CD8-positive, alpha-beta memory T cell (primary cell): ENCODE results near the gene CRTC3. TPM values are rescaled to one million over a fixed set of nuclear protein-coding genes. Genes with fewer than 3 reads are reported as not detected.
A peak's percentile ranks its signal among the peaks of the same experiment; 100 is the strongest.
"Not testable (repeated sequence)": the region's sequence is repeated elsewhere in the genome, so short reads cannot be mapped to it uniquely, and the experiment has no call there.

Experiments
- CTCF ChIA-PET: fragments of 350-600 bp; sonication (Branson Sonifier 250); formaldehyde crosslinking; loops from one replicate; lab custom pipeline; 2021; ENCODE audit warnings: antibody characterized with exemption; lab: Charles Lee
- POLR2A ChIA-PET: fragments of 350-600 bp; sonication (Branson Sonifier 250); formaldehyde crosslinking; loops from one replicate; lab custom pipeline; 2021; ENCODE audit warnings: antibody characterized with exemption; lab: Charles Lee
- DNase-seq, 5 donors: peaks; one replicate each; pipeline versions ENCODE4 v3.0.0 to v3.0.0-alpha.2; 2020 to 2022; ENCODE audit warnings: mixed read lengths in 1 of 5
- H3K27ac ChIP-seq: one replicate; pipeline ENCODE4 v1.7.0; 2013; ENCODE audit warnings: low read depth, mild to moderate bottlenecking, low read length, moderate library complexity
- H3K27me3 ChIP-seq: 2 replicates; pipeline ENCODE4 v1.7.0; 2013; ENCODE audit warnings: low read length, mild to moderate bottlenecking; ENCODE audit not compliant: insufficient read depth, poor library complexity, severe bottlenecking
- H3K36me3 ChIP-seq: 2 replicates; pipeline ENCODE4 v1.7.0; 2013; ENCODE audit warnings: mild to moderate bottlenecking, low read length, moderate library complexity; ENCODE audit not compliant: insufficient read depth
- H3K4me1 ChIP-seq: 2 replicates; pipeline ENCODE4 v1.7.0; 2013; ENCODE audit warnings: mild to moderate bottlenecking, low read length, moderate library complexity; ENCODE audit not compliant: insufficient read depth
- H3K4me3 ChIP-seq: 2 replicates; pipeline ENCODE4 v1.7.0; 2013; ENCODE audit warnings: mild to moderate bottlenecking, low read length
- H3K9me3 ChIP-seq: 2 replicates; pipeline ENCODE4 v1.7.0; 2013; ENCODE audit warnings: mild to moderate bottlenecking, low read length
- H3K27ac Mint-ChIP-seq, 8 donors: one replicate each; pipeline ENCODE4 v1.8.0; 2020 to 2021; ENCODE audit warnings: mixed read lengths in 8 of 8, mild to moderate bottlenecking in 6 of 8, inconsistent platforms in 3 of 8, moderate library complexity in 3 of 8
- H3K27me3 Mint-ChIP-seq, 2 donors: one replicate each; pipeline ENCODE4 v1.8.0; 2020 to 2021; ENCODE audit warnings: mixed read lengths in 2 of 2, mild to moderate bottlenecking in 1 of 2, moderate library complexity in 1 of 2
- H3K36me3 Mint-ChIP-seq, 3 donors: one replicate each; pipeline ENCODE4 v1.8.0; 2020 to 2021; ENCODE audit warnings: mixed read lengths in 3 of 3, inconsistent platforms in 1 of 3, mild to moderate bottlenecking in 1 of 3
- H3K4me1 Mint-ChIP-seq, 3 donors: one replicate each; pipeline ENCODE4 v1.8.0; 2020 to 2021; ENCODE audit warnings: mixed read lengths in 3 of 3, inconsistent platforms in 1 of 3, mild to moderate bottlenecking in 1 of 3
- H3K4me3 Mint-ChIP-seq, 7 donors: one replicate each; pipeline ENCODE4 v1.8.0; 2020 to 2021; ENCODE audit warnings: mixed read lengths in 7 of 7, mild to moderate bottlenecking in 6 of 7, moderate library complexity in 4 of 7, inconsistent platforms in 2 of 7
- H3K9me3 Mint-ChIP-seq, 5 donors: one replicate each; pipeline ENCODE4 v1.8.0; 2020 to 2022; ENCODE audit warnings: mixed read lengths in 5 of 5, mild to moderate bottlenecking in 3 of 5, moderate library complexity in 2 of 5, inconsistent platforms in 1 of 5
- polyA plus RNA-seq: library from polyadenylated mRNA; unstranded; fragments of 300-500 nt; fragmentation: Illumina TruSeq; gene quantifications from one replicate; pipeline ENCODE4 v1.2.3, GENCODE V29; 2021
- total RNA-seq, 2 experiments: library from RNA; stranded (reverse); gene quantifications; one replicate each; pipeline ENCODE4 v1.2.3, GENCODE V29; 2021

The CRTC3 gene
- total and polyA plus RNA-seq, 3 experiments from 2014 or later = 25.5 to 34.2 (median 26.7) TPM

DNA sequence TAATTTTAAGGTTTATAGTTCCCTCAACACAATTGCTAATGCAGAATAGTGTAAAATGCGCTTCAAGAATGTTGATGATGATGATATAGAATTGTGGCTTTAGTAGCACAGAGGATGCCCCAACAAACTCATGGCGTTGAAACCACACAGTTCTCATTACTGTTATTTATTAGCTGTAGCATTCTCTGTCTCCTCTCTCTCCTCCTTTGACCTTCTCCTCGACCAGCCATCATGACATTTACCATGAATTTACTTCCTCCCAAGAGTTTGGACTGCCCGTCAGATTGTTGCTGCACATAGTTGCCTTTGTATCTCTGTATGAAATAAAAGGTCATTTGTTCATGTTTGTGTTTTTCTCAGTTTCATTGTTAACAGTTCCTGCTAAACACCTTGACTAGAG, 27.8 kb upstream of the CRTC3 start:
- Histone ChIP-seq H3K27ac (no peak overlapping the region), H3K36me3 (peaks cover 34% of the 10 kb centered on the region), H3K4me1 (no peaks in the 10 kb centered on the region), H3K4me3 (no peak overlapping the region), H3K27me3 (no peaks in the 10 kb centered on the region), H3K9me3 (no peaks in the 10 kb centered on the region)
- H3K27ac Mint-ChIP-seq = peak overlapping the region in 3 of 8 donors; percentile 17 to 39 (median 34)
- no peak for DNase-seq
- H3K27me3 Mint-ChIP-seq = no peaks in the 10 kb centered on the region
- ChIA-PET CTCF (no interaction called here), POLR2A (no interaction called here)
- H3K4me1 Mint-ChIP-seq = no peaks in the 10 kb centered on the region
- H3K36me3 Mint-ChIP-seq = peaks cover 4 to 54% (median 19%) of the 10 kb centered on the region in 3 donors
- no peaks in the 10 kb centered on the region for H3K9me3 Mint-ChIP-seq
- no peak overlapping the region for H3K4me3 Mint-ChIP-seq

- CTCF ChIA-PET = interaction anchor here (1.0 to 1.3 kb wide), 2 partner anchors 28 to 29 kb away, joined by 3 read pairs; no protein-coding TSS in a partner anchor
- H3K27me3 Mint-ChIP-seq, H3K4me3 ChIP-seq, H3K9me3 Mint-ChIP-seq, DNase-seq, POLR2A ChIA-PET, H3K36me3 Mint-ChIP-seq, H3K27me3 ChIP-seq, H3K36me3 ChIP-seq, H3K27ac ChIP-seq, H3K4me1 ChIP-seq, H3K9me3 ChIP-seq: not testable (repeated sequence)
- Mint-ChIP-seq H3K27ac (peak overlapping the region in 3 of 8 donors; percentile 46 to 78 (median 51)), H3K4me3 (peak overlapping the region in 6 of 7 donors; percentile 56 to 77 (median 73)), H3K4me1 (peaks cover 8 to 10% (median 9%) of the 10 kb centered on the region in 3 donors)
These were observed 18.9 kb upstream of the CRTC3 start for GRCh38 chr15:90510781-90511180.

GRCh38 chr15:90511211-90511618, 18.5 kb upstream of the CRTC3 start:
- H3K27ac ChIP-seq, H3K36me3 Mint-ChIP-seq, POLR2A ChIA-PET, H3K9me3 Mint-ChIP-seq, H3K9me3 ChIP-seq, H3K36me3 ChIP-seq, H3K4me1 ChIP-seq, H3K27me3 ChIP-seq, H3K27me3 Mint-ChIP-seq, H3K4me3 ChIP-seq: not testable (repeated sequence)
- Mint-ChIP-seq H3K4me1 (peaks cover 8 to 10% (median 9%) of the 10 kb centered on the region in 3 donors), H3K4me3 (peak overlapping the region in 6 of 7 donors; percentile 56 to 77 (median 73)), H3K27ac (peak overlapping the region in 4 of 8 donors; percentile 46 to 78 (median 62))
- peak in 1 of 5 donors; percentile 51 for DNase-seq
- CTCF ChIA-PET = interaction anchor here (1.0 to 1.4 kb wide), 5 partner anchors 12 to 191 kb away, joined by 3 to 5 read pairs (median 3); no protein-coding TSS in a partner anchor

GRCh38 chr15:90512276-90512675, 17.4 kb upstream of the CRTC3 start:
- H3K27me3 ChIP-seq = no peaks in the 10 kb centered on the region
- H3K4me3 Mint-ChIP-seq = peak overlapping the region in 2 of 7 donors; percentile 3 to 6
- H3K4me3 ChIP-seq = no peak overlapping the region
- peaks cover 0 to 3% of the 10 kb centered on the region in 2 donors for H3K27me3 Mint-ChIP-seq
- H3K9me3 Mint-ChIP-seq = no peaks in the 10 kb centered on the region
- POLR2A ChIA-PET = no interaction called here
- no peak for DNase-seq
- no peaks in the 10 kb centered on the region for H3K9me3 ChIP-seq
- H3K36me3 ChIP-seq = no peaks in the 10 kb centered on the region
- H3K27ac Mint-ChIP-seq = no peak overlapping the region
- H3K36me3 Mint-ChIP-seq = peaks cover 0 to under 1% (median 0%) of the 10 kb centered on the region in 3 donors
- CTCF ChIA-PET = interaction anchor here (1.1 to 1.4 kb wide), 3 partner anchors 13 to 192 kb away, joined by 3 to 5 read pairs (median 4); no protein-coding TSS in a partner anchor
- no peak overlapping the region for H3K27ac ChIP-seq
- H3K4me1 ChIP-seq = no peaks in the 10 kb centered on the region
- H3K4me1 Mint-ChIP-seq = peaks cover 8 to 10% (median 9%) of the 10 kb centered on the region in 3 donors

DNA sequence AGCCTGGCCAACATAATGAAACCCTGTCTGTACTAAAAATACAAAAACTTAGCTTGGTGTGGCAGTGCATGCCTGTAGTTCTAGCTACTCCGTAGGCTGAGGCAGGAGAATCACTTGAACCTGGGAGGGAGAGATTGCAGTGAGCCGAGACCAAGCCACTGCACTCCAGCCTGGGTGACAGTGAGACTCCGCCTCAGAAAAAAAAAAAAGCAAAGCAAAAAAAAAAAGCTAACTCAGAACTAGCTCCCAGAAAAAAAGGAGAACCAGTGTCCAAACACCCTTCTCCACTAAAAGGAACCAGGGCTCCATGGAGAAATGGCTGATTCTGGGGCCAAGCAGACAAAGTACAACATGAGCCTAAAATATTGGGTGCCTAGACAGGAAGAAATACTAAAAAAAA, 16.7 kb upstream of the CRTC3 start:
- POLR2A ChIA-PET = no interaction called here
- Mint-ChIP-seq H3K27me3 (peaks cover 0 to 3% of the 10 kb centered on the region in 2 donors), H3K4me1 (peaks cover 8 to 10% (median 9%) of the 10 kb centered on the region in 3 donors), H3K9me3 (no peaks in the 10 kb centered on the region), H3K27ac (no peak overlapping the region), H3K4me3 (no peak overlapping the region), H3K36me3 (no peaks in the 10 kb centered on the region)
- H3K27ac ChIP-seq = no peak overlapping the region
- H3K36me3 ChIP-seq = no peaks in the 10 kb centered on the region
- H3K4me3 ChIP-seq = no peak overlapping the region
- DNase-seq = no peak
- H3K9me3 ChIP-seq = no peaks in the 10 kb centered on the region
- H3K27me3 ChIP-seq = no peaks in the 10 kb centered on the region
- CTCF ChIA-PET = no interaction called here
- H3K4me1 ChIP-seq = no peaks in the 10 kb centered on the region

- no peak for DNase-seq
- Mint-ChIP-seq H3K36me3 (no peaks in the 10 kb centered on the region), H3K4me3 (no peak overlapping the region), H3K27ac (peak overlapping the region in 1 of 8 donors; percentile 12), H3K27me3 (peaks cover 2 to 3% of the 10 kb centered on the region in 2 donors), H3K4me1 (peaks cover 8 to 10% (median 9%) of the 10 kb centered on the region in 3 donors), H3K9me3 (no peaks in the 10 kb centered on the region)
- Histone ChIP-seq H3K27ac (no peak overlapping the region), H3K4me3 (no peak overlapping the region), H3K36me3 (no peaks in the 10 kb centered on the region), H3K4me1 (no peaks in the 10 kb centered on the region), H3K27me3 (no peaks in the 10 kb centered on the region), H3K9me3 (no peaks in the 10 kb centered on the region)
- ChIA-PET POLR2A (no interaction called here), CTCF (no interaction called here)
These were observed 16.3 kb upstream of the CRTC3 start for GRCh38 chr15:90513448-90513847.

DNA sequence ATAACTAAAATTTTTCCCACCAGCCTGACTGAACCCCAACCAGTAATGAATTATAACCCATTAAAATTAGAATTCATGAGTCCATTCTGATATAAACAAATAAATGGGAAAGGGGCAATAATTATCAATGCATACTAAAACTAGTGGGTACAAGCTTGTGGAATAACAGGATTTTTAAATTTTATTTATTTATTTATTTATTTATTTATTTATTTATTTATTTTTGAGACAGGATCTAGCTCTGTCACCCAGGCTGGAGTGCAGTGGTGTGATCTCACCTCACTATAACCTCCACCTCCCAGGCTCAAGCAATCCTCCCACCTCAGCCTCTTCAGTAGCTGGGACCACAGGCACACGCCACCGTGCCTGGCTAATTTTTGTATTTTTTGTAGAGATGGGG, 15.8 kb upstream of the CRTC3 start:
- POLR2A ChIA-PET, H3K27ac ChIP-seq, H3K4me3 ChIP-seq, H3K36me3 ChIP-seq, H3K27me3 Mint-ChIP-seq, H3K36me3 Mint-ChIP-seq, H3K4me3 Mint-ChIP-seq, DNase-seq, H3K9me3 Mint-ChIP-seq, H3K9me3 ChIP-seq, H3K4me1 ChIP-seq, H3K27me3 ChIP-seq, H3K27ac Mint-ChIP-seq: not testable (repeated sequence)
- CTCF ChIA-PET = interaction anchor here (0.7 kb wide), 1 partner anchor 193 kb away, joined by 3 read pairs; no protein-coding TSS in a partner anchor
- peaks cover 8 to 10% (median 9%) of the 10 kb centered on the region in 3 donors for H3K4me1 Mint-ChIP-seq

DNA sequence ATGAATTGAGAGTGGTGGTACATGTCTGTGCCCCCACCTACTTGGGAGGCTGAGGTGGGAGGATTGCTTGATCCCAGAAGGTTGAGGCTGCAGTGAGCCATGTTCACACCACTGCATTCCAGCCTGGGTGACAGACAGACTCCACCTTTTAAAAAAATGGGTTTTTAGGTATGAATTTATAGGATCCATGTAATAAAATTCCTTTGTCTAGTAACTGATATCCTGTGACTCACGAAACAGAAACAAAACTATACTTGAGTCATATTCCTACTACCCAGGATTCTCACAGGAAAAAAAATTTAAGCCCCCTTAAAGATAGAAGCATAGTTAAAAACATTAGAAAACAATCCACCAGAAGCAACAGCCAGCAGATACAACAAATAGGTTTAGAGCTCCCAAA, 10.0 kb upstream of the CRTC3 start:
- ChIA-PET CTCF (no interaction called here), POLR2A (no interaction called here)
- no peaks in the 10 kb centered on the region for H3K4me1 Mint-ChIP-seq

More for the DNA sequence above, 10.0 kb upstream of the CRTC3 start:
- H3K27ac ChIP-seq = no peak overlapping the region
- H3K36me3 ChIP-seq = no peaks in the 10 kb centered on the region
- DNase-seq = no peak
- Mint-ChIP-seq H3K36me3 (no peaks in the 10 kb centered on the region), H3K4me3 (no peak overlapping the region), H3K27me3 (peaks cover 0 to 3% of the 10 kb centered on the region in 2 donors), H3K9me3 (no peaks in the 10 kb centered on the region), H3K27ac (peak overlapping the region in 1 of 8 donors; percentile 17)
- H3K4me1 ChIP-seq = no peaks in the 10 kb centered on the region
- no peaks in the 10 kb centered on the region for H3K9me3 ChIP-seq
- no peak overlapping the region for H3K4me3 ChIP-seq
- H3K27me3 ChIP-seq = no peaks in the 10 kb centered on the region
